Endodermal cell (in vitro differentiated cells): Measurements from ENCODE around the gene CSNK1D. TPM values are rescaled to one million over a fixed set of nuclear protein-coding genes. Genes with fewer than 3 reads are reported as not detected.

ENCODE experiments used
- DNase-seq: peaks from one replicate; pipeline ENCODE4 v3.0.0-alpha.2; 2017
- H3K27ac ChIP-seq: 2 replicates; pipeline ENCODE4 v1.5.1; 2013; ENCODE audit warnings: mild to moderate bottlenecking, low read depth, low read length, moderate library complexity
- H3K27me3 ChIP-seq: 2 replicates; pipeline ENCODE4 v1.6.1; 2013; ENCODE audit warnings: mild to moderate bottlenecking, low read length, moderate library complexity; ENCODE audit not compliant: insufficient read depth, control insufficient read depth, poor library complexity, severe bottlenecking
- H3K36me3 ChIP-seq: 2 replicates; pipeline ENCODE4 v1.7.0; 2013; ENCODE audit warnings: mild to moderate bottlenecking, low read length, moderate library complexity; ENCODE audit not compliant: control insufficient read depth, insufficient read depth
- H3K4me1 ChIP-seq: one replicate; pipeline ENCODE4 v1.7.0; 2013; ENCODE audit warnings: low read length; ENCODE audit not compliant: control insufficient read depth, insufficient read depth
- H3K4me3 ChIP-seq: 2 replicates; pipeline ENCODE4 v1.5.1; 2013; ENCODE audit warnings: mild to moderate bottlenecking, low read length, moderate library complexity
- H3K9ac ChIP-seq: 2 replicates; pipeline ENCODE4 v1.6.1; 2013; ENCODE audit warnings: mild to moderate bottlenecking, low read length, moderate library complexity; ENCODE audit not compliant: poor library complexity, severe bottlenecking; ENCODE audit errors: extremely low read depth
- H3K9me3 ChIP-seq: 2 replicates; pipeline ENCODE4 v1.6.1; 2013; ENCODE audit warnings: mild to moderate bottlenecking, low read length, moderate library complexity; ENCODE audit not compliant: control insufficient read depth
- H3K27ac Mint-ChIP-seq: 2 replicates; pipeline ENCODE4 v1.8.0; 2020; ENCODE audit warnings: mixed read lengths
- H3K27me3 Mint-ChIP-seq: 2 replicates; pipeline ENCODE4 v1.8.0; 2021; ENCODE audit warnings: mild to moderate bottlenecking, mixed read lengths; ENCODE audit not compliant: insufficient read depth
- H3K36me3 Mint-ChIP-seq: 2 replicates; pipeline ENCODE4 v1.8.0; 2020; ENCODE audit warnings: low read depth, mixed read lengths
- H3K4me1 Mint-ChIP-seq: 2 replicates; pipeline ENCODE4 v1.8.0; 2020; ENCODE audit warnings: mixed read lengths
- H3K4me3 Mint-ChIP-seq: 2 replicates; pipeline ENCODE4 v1.8.0; 2020; ENCODE audit warnings: mild to moderate bottlenecking, moderate library complexity, mixed read lengths
- H3K9me3 Mint-ChIP-seq: 2 replicates; pipeline ENCODE4 v1.8.0; 2020; ENCODE audit warnings: mild to moderate bottlenecking, mixed read lengths
- CTCF ChIP-seq: fragments of 200-600 bp; sonication (generic); conservative IDR thresholded peaks from 2 replicates; pipeline ENCODE4 v1.5.0; 2021; ENCODE audit warnings: antibody characterized with exemption, mild to moderate bottlenecking
- WGBS, 2 experiments: methylation state at CpG; one replicate each; pipeline versions ENCODE4 v1.1.5 to v1.1.7; 2013; ENCODE audit warnings: missing lambda C conversion rate in 2 of 2, mixed read lengths in 1 of 2; ENCODE audit not compliant: insufficient coverage in 1 of 2, insufficient read length in 1 of 2; 5-methylcytosine and 5-hydroxymethylcytosine counted together
- total RNA-seq, 2 donors: library from RNA; stranded (reverse); fragmentation: NEBNext Ultra II Directional in 1 of 2; extraction: Animal tissue kit (Norgen Biotek cat#: 25700) in 1 of 2; gene quantifications; 2 replicates in 1 of 2; 3 replicates in 1 of 2; pipeline ENCODE4 v1.2.1, GENCODE V29; 2021

CSNK1D gene
- total RNA-seq, 2 donors from 2014 or later, result 104 to 143 TPM

DNA sequence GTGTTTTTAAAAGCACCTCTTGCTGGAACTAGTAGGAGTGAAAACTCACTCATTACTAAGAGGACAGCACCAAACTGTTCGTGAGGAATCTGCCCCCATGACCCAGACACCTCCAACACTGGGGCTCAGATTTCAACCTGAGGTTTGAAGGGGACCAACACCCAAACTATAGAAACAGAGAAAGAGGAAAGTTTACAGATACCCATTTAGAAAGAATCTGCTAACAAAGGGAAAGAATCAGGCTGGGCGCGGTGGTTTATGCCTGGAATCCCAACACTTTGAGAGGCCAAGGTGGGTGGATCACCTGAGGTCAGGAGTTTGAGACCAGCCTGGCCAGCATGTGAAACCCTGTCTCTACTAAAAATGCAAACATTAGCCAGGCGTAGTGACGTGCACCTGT is 3.4 kb upstream of the CSNK1D start:
- peaks cover 19% of the 10 kb centered on the region for H3K4me1 ChIP-seq

GRCh38 chr17:82275326-82275725 is 1.8 kb upstream of the CSNK1D start:
- Mint-ChIP-seq H3K27ac (no peak overlapping the region), H3K27me3 (peaks cover 47% of the 10 kb centered on the region)

More for the DNA sequence above, 3.4 kb upstream of the CSNK1D start:
- Mint-ChIP-seq H3K9me3 (peaks cover 2% of the 10 kb centered on the region), H3K27ac (no peak overlapping the region), H3K4me1 (peaks cover 24% of the 10 kb centered on the region), H3K36me3 (peaks cover 7% of the 10 kb centered on the region), H3K4me3 (no peak overlapping the region), H3K27me3 (peaks cover 58% of the 10 kb centered on the region)
- no peak for TF ChIP-seq CTCF
- 93 to 96% methylated on average over 5 of the region's 5 CpGs for WGBS, 2 experiments
- no peak for DNase-seq
- Histone ChIP-seq H3K27ac (no peak overlapping the region), H3K27me3 (no peaks in the 10 kb centered on the region), H3K9me3 (no peaks in the 10 kb centered on the region), H3K4me3 (no peak overlapping the region), H3K9ac (no peak overlapping the region), H3K36me3 (peaks cover 3% of the 10 kb centered on the region)

DNA sequence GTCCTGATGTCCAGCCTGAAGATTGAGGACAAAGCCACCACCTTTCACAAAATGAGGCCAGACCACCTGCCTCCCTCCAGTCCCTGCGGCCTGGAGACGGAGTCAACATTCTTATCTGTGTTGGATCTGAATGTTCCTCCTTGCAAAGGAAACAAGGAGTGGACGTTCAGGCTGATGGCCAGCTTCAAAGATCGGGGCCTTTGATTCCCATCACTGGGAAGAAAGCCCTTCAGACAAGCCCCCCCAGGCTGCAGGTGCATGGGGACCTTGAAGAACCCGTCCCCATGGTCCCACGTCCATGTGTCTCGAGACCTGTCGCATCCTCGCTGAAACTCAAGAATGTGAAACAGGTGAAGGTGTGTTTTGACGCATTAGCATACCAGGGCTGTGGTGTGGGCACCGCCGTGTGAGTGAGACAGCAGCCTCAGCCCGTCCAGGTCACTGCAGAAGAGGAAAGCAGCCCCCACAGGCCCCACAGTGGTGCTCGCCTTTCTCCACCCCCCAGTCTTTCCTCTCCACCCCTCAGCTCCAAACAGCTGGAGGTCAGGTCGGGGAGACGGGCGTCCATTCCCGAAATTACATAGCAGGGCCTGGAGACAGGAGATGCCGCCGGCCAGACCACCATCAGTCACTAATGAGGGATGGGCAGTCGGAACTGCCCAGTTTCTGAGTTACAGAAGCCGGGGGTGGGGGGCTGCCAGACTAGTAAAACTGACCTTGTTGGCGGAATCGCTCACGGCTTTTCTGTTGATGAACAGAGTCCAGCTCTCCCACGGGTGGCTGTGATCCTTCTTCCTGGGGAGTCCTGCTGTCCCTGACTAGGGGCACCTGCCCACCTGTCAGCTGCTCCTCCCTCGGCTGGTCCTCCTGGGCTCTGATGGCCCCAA is 877 bp upstream of the CSNK1D start:
- no peak for TF ChIP-seq CTCF
- Histone ChIP-seq H3K36me3 (peaks cover 28% of the 10 kb centered on the region), H3K4me3 (peak overlapping the region; percentile 41), H3K4me1 (peaks cover 35% of the 10 kb centered on the region), H3K9ac (no peak overlapping the region), H3K27ac (no peak overlapping the region), H3K27me3 (no peaks in the 10 kb centered on the region), H3K9me3 (no peaks in the 10 kb centered on the region)
- Mint-ChIP-seq H3K9me3 (peaks cover 2% of the 10 kb centered on the region), H3K27me3 (peaks cover 42% of the 10 kb centered on the region), H3K27ac (no peak overlapping the region), H3K4me1 (peaks cover 38% of the 10 kb centered on the region), H3K36me3 (peaks cover 30% of the 10 kb centered on the region), H3K4me3 (peak overlapping the region; percentile 79)
- 87 to 95% methylated on average over 15 to 27 of the region's 27 CpGs for WGBS, 2 experiments
- DNase-seq, result no peak

More at GRCh38 chr17:82275326-82275725, 1.8 kb upstream of the CSNK1D start:
- Mint-ChIP-seq H3K4me1 (peaks cover 29% of the 10 kb centered on the region), H3K9me3 (peaks cover 2% of the 10 kb centered on the region), H3K36me3 (peaks cover 22% of the 10 kb centered on the region), H3K4me3 (no peak overlapping the region)
- no peak for TF ChIP-seq CTCF
- Histone ChIP-seq H3K9me3 (no peaks in the 10 kb centered on the region), H3K27me3 (no peaks in the 10 kb centered on the region), H3K36me3 (peaks cover 19% of the 10 kb centered on the region), H3K9ac (no peak overlapping the region), H3K4me3 (no peak overlapping the region), H3K27ac (no peak overlapping the region), H3K4me1 (peaks cover 30% of the 10 kb centered on the region)
- no peak for DNase-seq
- 93% methylated on average over 14 of the region's 14 CpGs for WGBS, 2 experiments
